Heart left ventricle (tissue), 16 donors: ENCODE data around the gene HERPUD1. TPM values are rescaled to one million over a fixed set of nuclear protein-coding genes. Genes with fewer than 3 reads are reported as not detected.

Experiments used
- ATAC-seq, 4 donors: fragments of 200-7000 bp; cut with Tn5 transposase; one replicate each; pipeline ENCODE4 v1.9.1; 2020 to 2022; ENCODE audit warnings: moderate library complexity in 4 of 4, mild to moderate bottlenecking in 3 of 4, moderate number of reproducible peaks in 1 of 4
- DNase-seq, 5 donors: peaks; one replicate each; pipeline ENCODE4 v3.0.0-alpha.2; 2020
- H3K27ac ChIP-seq, 12 donors: fragments of 200-600 bp; sonication (generic) in 4 of 12; one replicate each; pipeline versions ENCODE4 v1.5.0 to v1.8.0; 2016 to 2022; ENCODE audit warnings: mild to moderate bottlenecking in 2 of 12
- H3K27me3 ChIP-seq, 9 donors: fragments of 200-600 bp; sonication (generic) in 2 of 9; one replicate each; pipeline versions ENCODE4 v1.5.1 to v1.8.0; 2016 to 2022; ENCODE audit warnings: mild to moderate bottlenecking in 3 of 9
- H3K36me3 ChIP-seq, 9 donors: fragments of 200-600 bp; sonication (generic) in 2 of 9; one replicate each; pipeline versions ENCODE4 v1.5.0 to v1.8.0; 2018 to 2022; ENCODE audit warnings: mild to moderate bottlenecking in 2 of 9
- H3K4me1 ChIP-seq, 12 donors: fragments of 200-600 bp; sonication (generic) in 4 of 12; one replicate each; pipeline versions ENCODE4 v1.5.0 to v1.8.0; 2016 to 2022; ENCODE audit warnings: mild to moderate bottlenecking in 3 of 12
- H3K4me3 ChIP-seq, 12 donors: fragments of 200-600 bp; sonication (generic) in 4 of 12; one replicate each; pipeline versions ENCODE4 v1.5.0 to v1.8.0; 2017 to 2022; ENCODE audit warnings: mild to moderate bottlenecking in 9 of 12, moderate library complexity in 4 of 12
- H3K9me3 ChIP-seq, 12 donors: fragments of 200-600 bp; sonication (generic) in 4 of 12; one replicate each; pipeline versions ENCODE4 v1.5.0 to v1.8.0; 2016 to 2022; ENCODE audit warnings: mild to moderate bottlenecking in 1 of 12
- POLR2A ChIP-seq, 2 donors: fragments of 450-650 bp; IDR thresholded peaks; one replicate each; pipeline ENCODE4 v1.6.1; 2017; ENCODE audit warnings: antibody characterized with exemption in 2 of 2, mild to moderate bottlenecking in 2 of 2, moderate library complexity in 2 of 2
- WGBS, 4 donors: extraction: QIAGEN DNeasy Blood & Tissue Kit in 2 of 4; methylation state at CpG; one replicate each; pipeline versions ENCODE4 v1.1.5 to v1.1.7; 2013 to 2018; 5-methylcytosine and 5-hydroxymethylcytosine counted together
- intact Hi-C, 10 donors: fragments of 100-400 bp; cut with DNase I; formaldehyde crosslinking; loops; one replicate each; pipeline versions ENCODE4 v1.11.1 to v1.14.2; 2022
- polyA plus RNA-seq, 2 donors: library from polyadenylated mRNA; stranded (reverse); fragments of 200-250 nt; gene quantifications; one replicate each; pipeline ENCODE4 v1.2.3, GENCODE V29; 2013
- total RNA-seq, 9 donors: library from RNA; depleted of rRNA in 2 of 9; stranded (reverse); fragments of >200 nt in 2 of 9; fragmentation: NEBNext Ultra II Directional in 3 of 9; extraction: Animal tissue kit (Norgen Biotek cat#: 25700) in 3 of 9; gene quantifications; one replicate each; pipeline versions ENCODE4 v1.1.0 to v1.2.4, GENCODE V29; 2016 to 2023
- TF ChIP-seq, protein P1 (sequence below), 12 donors: fragments of 200-600 bp; sonication (generic) in 4 of 12; IDR thresholded peaks; one replicate each; pipeline versions ENCODE4 v1.5.0 to v1.8.0; 2018 to 2022; ENCODE audit warnings: antibody characterized with exemption in 12 of 12, mild to moderate bottlenecking in 5 of 12
- donor health status: ischemic (EF 13 %, LVEDD 7.1; RV severe dilation, severe dysfunction).
- donor health status: healthy with polysubstance abuse.
- donor health status: DM: no; HTN: yes; CAD: no.
- donor health status: DM: no; HTN: no; CAD: no.
- donor health status: ischemic (EF 25% LVEDD 6.9; RV normal size, moderate dysfunction).
- donor health status: ischemic (EF 25% LVEDD 5.7; RV mildly dilated, moderate dysfunction).
- donor health status: healthy.
- donor health status: DM: yes; HTN: yes; CAD: no.
- donor health status: ischemic (EF 35%, LVEDD 5.7; RV mildly dilated, moderate dysfunction).
- donor health status: nonischemic (EF 11% LVEDD 7.7; RV severe dilation, severe dysfunction).
- donor health status: DM: yes; HTN: yes; CAD: no.
- donor health status: PGD.
- donor health status: ischemic (EF 29% LVEDD 5.4; RV normal size, mild dysfunction).
- donor health status: nonischemic (EF 23%, LVEDD 6.1; RV moderate dilation, normal function).

HERPUD1 gene
- total and polyA plus RNA-seq, 11 donors, result 41.4 to 226 (median 117) TPM

DNA sequence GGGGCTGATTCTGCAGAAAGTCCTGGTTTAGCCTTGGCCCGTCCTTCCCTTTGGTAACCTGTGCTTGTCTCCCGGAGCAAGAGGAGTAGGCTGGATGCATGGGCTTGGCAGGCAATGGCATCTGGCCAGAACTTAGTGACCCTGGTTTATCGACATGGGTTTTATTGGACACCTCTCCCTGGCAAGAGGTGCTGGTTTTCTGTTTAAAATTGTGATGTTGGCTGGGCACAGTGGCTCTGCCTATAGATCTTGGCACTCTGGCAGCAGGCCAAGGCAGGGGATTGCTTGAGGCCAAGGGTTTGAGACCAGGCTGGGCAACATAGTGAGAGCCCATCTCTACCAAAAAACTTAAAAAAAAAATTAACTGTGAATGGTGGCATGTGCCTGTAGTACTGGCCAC is 35.7 kb upstream of the HERPUD1 start:
- DNase-seq (no peak), ATAC-seq (no peak)
- Histone ChIP-seq H3K27ac (no peak overlapping the region), H3K4me3 (no peak overlapping the region), H3K36me3 (no peaks in the 10 kb centered on the region), H3K27me3 (no peaks in the 10 kb centered on the region), H3K9me3 (no peaks in the 10 kb centered on the region), H3K4me1 (no peaks in the 10 kb centered on the region)
- 62 to 73% (median 67%) methylated on average over 3 of the region's 3 CpGs for WGBS, 4 donors
- intact Hi-C loops, result no loop called here
- no peak for TF ChIP-seq POLR2A (IDR thresholded peaks at IDR 0.05)
- TF ChIP-seq, protein P1, sequence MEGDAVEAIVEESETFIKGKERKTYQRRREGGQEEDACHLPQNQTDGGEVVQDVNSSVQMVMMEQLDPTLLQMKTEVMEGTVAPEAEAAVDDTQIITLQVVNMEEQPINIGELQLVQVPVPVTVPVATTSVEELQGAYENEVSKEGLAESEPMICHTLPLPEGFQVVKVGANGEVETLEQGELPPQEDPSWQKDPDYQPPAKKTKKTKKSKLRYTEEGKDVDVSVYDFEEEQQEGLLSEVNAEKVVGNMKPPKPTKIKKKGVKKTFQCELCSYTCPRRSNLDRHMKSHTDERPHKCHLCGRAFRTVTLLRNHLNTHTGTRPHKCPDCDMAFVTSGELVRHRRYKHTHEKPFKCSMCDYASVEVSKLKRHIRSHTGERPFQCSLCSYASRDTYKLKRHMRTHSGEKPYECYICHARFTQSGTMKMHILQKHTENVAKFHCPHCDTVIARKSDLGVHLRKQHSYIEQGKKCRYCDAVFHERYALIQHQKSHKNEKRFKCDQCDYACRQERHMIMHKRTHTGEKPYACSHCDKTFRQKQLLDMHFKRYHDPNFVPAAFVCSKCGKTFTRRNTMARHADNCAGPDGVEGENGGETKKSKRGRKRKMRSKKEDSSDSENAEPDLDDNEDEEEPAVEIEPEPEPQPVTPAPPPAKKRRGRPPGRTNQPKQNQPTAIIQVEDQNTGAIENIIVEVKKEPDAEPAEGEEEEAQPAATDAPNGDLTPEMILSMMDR (IDR thresholded peaks at IDR 0.05), result no peak

DNA sequence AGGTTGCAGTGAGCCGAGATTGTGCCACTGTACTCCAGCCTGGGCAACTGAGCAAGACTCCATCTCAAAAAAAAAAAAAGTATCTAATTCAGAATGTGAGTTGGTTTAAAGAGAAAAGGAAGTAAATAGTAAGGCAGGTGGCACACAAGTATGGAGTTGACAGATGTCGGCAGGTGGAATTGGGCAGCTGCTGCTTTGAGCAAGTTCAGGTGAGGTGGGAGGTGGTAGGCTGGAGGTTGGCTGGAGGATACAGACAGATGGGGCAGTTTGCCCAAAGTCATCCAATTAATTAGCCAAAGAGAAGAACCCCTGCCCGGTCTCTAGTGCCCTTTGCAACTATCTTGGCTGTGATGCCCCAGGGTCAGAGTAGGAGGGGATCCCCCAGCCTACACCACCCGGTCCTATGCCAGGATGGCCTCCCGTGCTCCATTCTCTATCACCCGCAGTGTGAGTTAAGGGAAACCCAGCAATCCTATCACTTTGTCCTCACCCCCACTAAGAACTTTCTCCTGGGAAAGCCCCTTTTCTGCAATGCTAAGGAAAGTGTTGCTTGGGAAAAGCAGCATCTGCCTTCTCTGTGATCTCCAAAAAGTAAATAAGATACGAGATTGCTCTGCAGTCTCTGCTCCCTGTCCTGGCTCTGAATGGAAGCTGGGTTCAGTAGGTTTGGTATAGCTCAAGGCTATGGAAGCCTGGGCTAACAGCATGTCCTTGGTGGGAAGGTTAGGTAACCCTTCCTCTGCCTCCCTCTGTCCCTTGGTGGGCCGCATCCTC is 34.7 kb upstream of the HERPUD1 start:
- no peaks in the 10 kb centered on the region for H3K27me3 ChIP-seq
- no peaks in the 10 kb centered on the region for H3K4me1 ChIP-seq
- TF ChIP-seq, protein P1 (IDR thresholded peaks at IDR 0.05), result no peak
- TF ChIP-seq POLR2A (IDR thresholded peaks at IDR 0.05), result no peak
- no peak for DNase-seq
- H3K4me3 ChIP-seq, result no peak overlapping the region
- intact Hi-C loops, result no loop called here
- H3K9me3 ChIP-seq, result no peaks in the 10 kb centered on the region
- H3K36me3 ChIP-seq, result no peaks in the 10 kb centered on the region
- WGBS, 4 donors, result 91 to 93% (median 92%) methylated on average over 8 of the region's 8 CpGs
- H3K27ac ChIP-seq, result no peak overlapping the region
- no peak for ATAC-seq

GRCh38 chr16:56898847-56899246 is 33.1 kb upstream of the HERPUD1 start:
- H3K27ac ChIP-seq, result no peak overlapping the region
- H3K4me3 ChIP-seq, result no peak overlapping the region
- 90 to 95% (median 94%) methylated on average over 8 of the region's 8 CpGs for WGBS, 4 donors
- ATAC-seq, result no peak
- TF ChIP-seq, protein P1 (IDR thresholded peaks at IDR 0.05), result no peak
- no peak for TF ChIP-seq POLR2A (IDR thresholded peaks at IDR 0.05)
- intact Hi-C loops, result no loop called here
- no peaks in the 10 kb centered on the region for H3K36me3 ChIP-seq
- H3K4me1 ChIP-seq, result no peaks in the 10 kb centered on the region
- H3K9me3 ChIP-seq, result no peaks in the 10 kb centered on the region
- H3K27me3 ChIP-seq, result no peaks in the 10 kb centered on the region
- DNase-seq, result no peak

- intact Hi-C loops, result loop anchor here in 1 of 10 donors (2.0 kb wide), 1 partner anchor 19 kb away; no protein-coding TSS in a partner anchor
- H3K4me3 ChIP-seq, result no peak overlapping the region
Measured at GRCh38 chr16:56903866-56904265, 28.1 kb upstream of the HERPUD1 start.

More at GRCh38 chr16:56903866-56904265, 28.1 kb upstream of the HERPUD1 start:
- H3K27ac ChIP-seq, result no peak overlapping the region
- no peak for DNase-seq
- WGBS, 4 donors, result 81 to 97% (median 95%) methylated on average over 2 of the region's 2 CpGs
- no peaks in the 10 kb centered on the region for H3K36me3 ChIP-seq
- ATAC-seq, result no peak
- TF ChIP-seq, protein P1 (IDR thresholded peaks at IDR 0.05), result no peak
- TF ChIP-seq POLR2A (IDR thresholded peaks at IDR 0.05), result no peak
- no peaks in the 10 kb centered on the region for H3K4me1 ChIP-seq
- no peaks in the 10 kb centered on the region for H3K27me3 ChIP-seq
- H3K9me3 ChIP-seq, result peaks cover 0 to 4% (median 0%) of the 10 kb centered on the region in 12 donors
